ENCODE results near the gene HOMER2. TPM values are rescaled to one million over a fixed set of nuclear protein-coding genes. Genes with fewer than 3 reads are reported as not detected.

HOMER2 gene
- total and polyA plus RNA-seq, 9 of the 15 experiments (the other 6 are each of a cell fraction or from before 2014, with no cell fraction given): 0.13 to 0.47 (median 0.29) TPM; not detected in 1

- in situ Hi-C loops (cut with MboI) (no loop called here), intact Hi-C loops (cut with micrococcal nuclease) (no loop called here)
- no TSS peak for BruUV-seq (replicated peaks)
- FAIRE-seq: no peak
- CTCF ChIA-PET (ENCODE audit: low intra/inter-chr PET ratio): no interaction called here
- Histone ChIP-seq H3K9ac (ENCODE audit: insufficient read depth in 1 of 2, low read depth in 2 of 2, low read length in 2 of 2) (no peak overlapping the region), H3K36me3 (ENCODE audit: control insufficient read depth, insufficient read depth, low read length) (no peaks in the 10 kb centered on the region), H2AFZ (ENCODE audit: low read depth, low read length) (no peak overlapping the region), H3K9me3 (replicated peaks; ENCODE audit: control insufficient read depth, insufficient read depth, low read depth, low read length) (no peaks in the 10 kb centered on the region), H3K9me1 (ENCODE audit: control insufficient read depth, insufficient read depth, low read length) (no peaks in the 10 kb centered on the region), H3K27ac (ENCODE audit: extremely low read depth, low read depth, low read length) (no peak overlapping the region), H3K79me2 (ENCODE audit: control insufficient read depth, insufficient read depth, low read length) (no peaks in the 10 kb centered on the region), H3K4me2 (ENCODE audit: insufficient read depth, low read length) (no peak overlapping the region), H4K20me1 (replicated peaks; ENCODE audit: control insufficient read depth, insufficient read depth, low read length) (no peaks in the 10 kb centered on the region), H3K27me3 (ENCODE audit: control insufficient read depth in 2 of 2, insufficient read depth in 2 of 2, low read length in 2 of 2) (peaks cover 49 to 51% of the 10 kb centered on the region in 2 experiments), H3K4me1 (replicated peaks in 1 of 2; ENCODE audit: control insufficient read depth in 2 of 2, insufficient read depth in 2 of 2, low read length in 2 of 2) (peaks cover 0 to 11% of the 10 kb centered on the region in 2 experiments; a peak in 2 of 5 replicates), H3K4me3 (no peak overlapping the region)
- ATAC-seq: no peak
- 0% methylated on average over 5 of the region's 5 CpGs for WGBS (ENCODE audit: insufficient coverage, low coverage, missing lambda C conversion rate)
- POLR2A ChIA-PET: no interaction called here
- no peak for DNase-seq (ENCODE audit: extremely low read depth in 1 of 4, low spot score in 3 of 4)
- TF ChIP-seq CHD1 (IDR thresholded peaks at IDR 0.05; ENCODE audit: low read length): no peak
- TF ChIP-seq CXXC5 (CRISPR knock-in tag; IDR thresholded peaks at IDR 0.05): no peak
- no peak for TF ChIP-seq MTA3 (IDR thresholded peaks at IDR 0.05; ENCODE audit: borderline replicate concordance)
- TF ChIP-seq HMG20A (CRISPR knock-in tag; conservative IDR thresholded peaks at IDR 0.05): no peak
- TF ChIP-seq RB1 (IDR thresholded peaks at IDR 0.05; ENCODE audit: low read depth): no peak
- no peak for TF ChIP-seq SMAD2 (IDR thresholded peaks at IDR 0.05; ENCODE audit: low read depth, low read length)
- TF ChIP-seq GTF3C2 (IDR thresholded peaks at IDR 0.05; ENCODE audit: borderline replicate concordance, extremely low read depth, insufficient read length): no peak
- TF ChIP-seq TBL1XR1 (IDR thresholded peaks at IDR 0.05; ENCODE audit: low read length in 2 of 2): no peak
- no peak for TF ChIP-seq ZNF77 (CRISPR knock-in tag; IDR thresholded peaks at IDR 0.05)
- TF ChIP-seq TSC22D4 (tag; IDR thresholded peaks at IDR 0.05): no peak
- no peak for TF ChIP-seq TSHZ1 (CRISPR knock-in tag; IDR thresholded peaks at IDR 0.05)
- TF ChIP-seq ZNF444 (CRISPR knock-in tag; IDR thresholded peaks at IDR 0.05): no peak
- TF ChIP-seq E2F5 (CRISPR knock-in tag; IDR thresholded peaks at IDR 0.05): no peak
- no peak for TF ChIP-seq ZBTB9 (CRISPR knock-in tag; IDR thresholded peaks at IDR 0.05)
- TF ChIP-seq LCOR (CRISPR knock-in tag; IDR thresholded peaks at IDR 0.05): no peak
- TF ChIP-seq PHF8 (IDR thresholded peaks at IDR 0.05; ENCODE audit: borderline replicate concordance, low read length): no peak
These were observed 2.2 kb downstream of the HOMER2 start for GRCh38 chr15:82950295-82950694.

Measured in K562 (cell line).